Esophagus squamous epithelium (tissue), 4 donors: ENCODE measurements around the gene IQCE.

Experiments
- POLR2A ChIP-seq, 4 donors: fragments of 450-650 bp; IDR thresholded peaks; one replicate each; pipeline ENCODE4 v1.6.1; 2017; ENCODE audit warnings: antibody characterized with exemption in 4 of 4, mild to moderate bottlenecking in 4 of 4, moderate library complexity in 3 of 4
- TF ChIP-seq, protein P1 (sequence below), 6 experiments: fragments of 450-650 bp in 4 of 6; fragments of 200-600 bp in 2 of 6; sonication (generic) in 2 of 6; IDR thresholded peaks; one replicate each; pipeline ENCODE4 v1.5.1; 2016 to 2019; ENCODE audit warnings: antibody characterized with exemption in 6 of 6, mild to moderate bottlenecking in 4 of 6, moderate library complexity in 4 of 6

GRCh38 chr7:2528481-2529095, 30.2 kb upstream of the IQCE start:
- TF ChIP-seq, protein P1, sequence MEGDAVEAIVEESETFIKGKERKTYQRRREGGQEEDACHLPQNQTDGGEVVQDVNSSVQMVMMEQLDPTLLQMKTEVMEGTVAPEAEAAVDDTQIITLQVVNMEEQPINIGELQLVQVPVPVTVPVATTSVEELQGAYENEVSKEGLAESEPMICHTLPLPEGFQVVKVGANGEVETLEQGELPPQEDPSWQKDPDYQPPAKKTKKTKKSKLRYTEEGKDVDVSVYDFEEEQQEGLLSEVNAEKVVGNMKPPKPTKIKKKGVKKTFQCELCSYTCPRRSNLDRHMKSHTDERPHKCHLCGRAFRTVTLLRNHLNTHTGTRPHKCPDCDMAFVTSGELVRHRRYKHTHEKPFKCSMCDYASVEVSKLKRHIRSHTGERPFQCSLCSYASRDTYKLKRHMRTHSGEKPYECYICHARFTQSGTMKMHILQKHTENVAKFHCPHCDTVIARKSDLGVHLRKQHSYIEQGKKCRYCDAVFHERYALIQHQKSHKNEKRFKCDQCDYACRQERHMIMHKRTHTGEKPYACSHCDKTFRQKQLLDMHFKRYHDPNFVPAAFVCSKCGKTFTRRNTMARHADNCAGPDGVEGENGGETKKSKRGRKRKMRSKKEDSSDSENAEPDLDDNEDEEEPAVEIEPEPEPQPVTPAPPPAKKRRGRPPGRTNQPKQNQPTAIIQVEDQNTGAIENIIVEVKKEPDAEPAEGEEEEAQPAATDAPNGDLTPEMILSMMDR (IDR thresholded peaks at IDR 0.05): no peak
- TF ChIP-seq POLR2A (IDR thresholded peaks at IDR 0.05): no peak
